CD4-positive, alpha-beta T cell treated with Interleukin-15 for 4 hours (primary cell): ENCODE data around the gene AIF1.

ENCODE experiments used
- DNase-seq: peaks from one replicate; pipeline ENCODE4 v3.0.0-alpha.2; 2020; ENCODE audit warnings: low spot score

Gene AIF1

DNA sequence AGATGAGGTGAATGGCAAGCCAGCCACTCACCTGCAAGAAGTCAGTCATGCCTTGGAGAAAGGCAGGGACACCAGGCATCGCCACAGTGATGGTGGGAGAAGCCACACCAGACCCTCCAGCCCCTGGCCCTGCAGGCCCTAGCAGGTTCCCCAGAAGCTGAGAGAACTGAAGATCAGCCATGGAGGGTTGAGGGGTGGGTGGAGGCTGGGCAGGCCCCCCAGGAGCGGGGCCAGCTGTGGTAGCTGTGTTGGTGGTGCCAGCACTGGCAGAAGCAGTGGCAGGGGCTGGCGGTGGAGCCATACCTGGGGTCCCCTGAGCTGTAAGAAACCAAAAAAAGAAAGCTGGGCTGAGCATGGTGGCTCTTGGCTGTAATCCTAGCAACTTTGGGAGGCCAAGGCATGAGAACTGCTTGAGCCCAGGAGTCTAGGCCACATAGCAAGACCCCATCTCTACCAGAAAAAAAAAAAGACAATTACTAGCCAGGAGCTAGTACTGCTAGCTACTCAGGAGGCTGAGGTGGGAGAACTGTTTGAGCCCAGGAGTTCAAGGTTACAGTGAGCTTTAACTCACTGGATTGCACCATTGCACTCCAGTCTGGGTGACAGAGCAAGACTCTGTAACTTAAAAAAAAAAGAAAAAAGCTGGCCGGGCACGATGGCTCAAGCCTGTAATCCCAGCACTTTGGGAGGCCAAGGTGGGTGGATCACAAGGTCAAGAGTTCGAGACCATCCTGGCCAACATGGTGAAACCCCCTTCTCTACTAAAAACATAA, 27.9 kb downstream of the AIF1 start:
- no peak for DNase-seq

GRCh38 chr6:31643818-31644454, 28.9 kb downstream of the AIF1 start:
- no peak for DNase-seq

- no peak for DNase-seq
These were observed 30.3 kb downstream of the AIF1 start for GRCh38 chr6:31645325-31645724.

GRCh38 chr6:31651602-31652191, 36.7 kb downstream of the AIF1 start:
- DNase-seq = no peak

- no peak for DNase-seq
These were observed 38.1 kb downstream of the AIF1 start for GRCh38 chr6:31652925-31653724.

- no peak for DNase-seq
These were observed 39.7 kb downstream of the AIF1 start for GRCh38 chr6:31654574-31655348.

DNA sequence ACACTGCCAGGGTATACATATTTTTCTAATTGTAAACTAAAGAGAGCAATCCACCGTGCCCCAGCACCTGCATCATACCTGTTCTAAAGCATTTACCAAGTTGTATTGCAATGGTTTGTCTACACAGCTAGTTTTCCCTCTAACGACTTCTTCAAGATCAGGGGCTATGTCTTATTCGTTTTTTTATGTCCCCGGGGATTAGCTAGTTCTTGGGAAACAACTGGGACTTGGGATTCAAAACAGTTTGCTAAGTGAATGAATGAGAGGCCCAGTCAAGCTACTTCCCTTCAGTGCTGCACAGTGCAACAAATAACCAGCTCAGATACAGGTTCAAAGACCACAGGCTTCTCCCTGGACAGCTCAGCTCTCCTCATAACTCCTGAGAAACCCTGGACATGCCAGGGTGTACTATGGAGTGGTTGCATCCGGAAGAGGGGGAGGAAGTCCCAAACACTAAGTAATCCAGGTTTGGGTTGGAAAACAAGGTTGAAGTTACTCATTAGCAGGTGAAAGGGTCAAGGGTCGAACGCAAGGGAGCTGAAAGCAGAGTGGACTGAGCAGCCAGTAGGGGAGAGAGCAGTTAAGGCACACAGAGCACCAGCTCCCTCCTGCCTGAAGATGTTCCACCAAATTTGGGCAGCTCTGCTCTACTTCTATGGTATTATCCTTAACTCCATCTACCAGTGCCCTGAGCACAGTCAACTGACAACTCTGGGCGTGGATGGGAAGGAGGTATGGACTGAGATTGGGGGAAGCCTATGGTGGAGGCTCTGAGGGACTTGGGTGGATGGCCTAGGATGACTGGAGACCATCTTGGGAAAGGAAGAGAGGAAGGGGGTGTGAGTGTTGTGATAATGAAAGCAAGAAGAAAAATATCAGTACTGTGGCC, 40.6 kb downstream of the AIF1 start, which contains the start of gene APOM:
APOM (plus strand) TSS at position 546 of the 889 bp plus-strand sequence; CDS start at position 619, 73 bp downstream.
- no peak for DNase-seq

GRCh38 chr6:31657406-31658157, 42.5 kb downstream of the AIF1 start:
- peak; percentile 25 for DNase-seq

GRCh38 chr6:31658158-31658688, 43.2 kb downstream of the AIF1 start:
- DNase-seq = no peak

DNA sequence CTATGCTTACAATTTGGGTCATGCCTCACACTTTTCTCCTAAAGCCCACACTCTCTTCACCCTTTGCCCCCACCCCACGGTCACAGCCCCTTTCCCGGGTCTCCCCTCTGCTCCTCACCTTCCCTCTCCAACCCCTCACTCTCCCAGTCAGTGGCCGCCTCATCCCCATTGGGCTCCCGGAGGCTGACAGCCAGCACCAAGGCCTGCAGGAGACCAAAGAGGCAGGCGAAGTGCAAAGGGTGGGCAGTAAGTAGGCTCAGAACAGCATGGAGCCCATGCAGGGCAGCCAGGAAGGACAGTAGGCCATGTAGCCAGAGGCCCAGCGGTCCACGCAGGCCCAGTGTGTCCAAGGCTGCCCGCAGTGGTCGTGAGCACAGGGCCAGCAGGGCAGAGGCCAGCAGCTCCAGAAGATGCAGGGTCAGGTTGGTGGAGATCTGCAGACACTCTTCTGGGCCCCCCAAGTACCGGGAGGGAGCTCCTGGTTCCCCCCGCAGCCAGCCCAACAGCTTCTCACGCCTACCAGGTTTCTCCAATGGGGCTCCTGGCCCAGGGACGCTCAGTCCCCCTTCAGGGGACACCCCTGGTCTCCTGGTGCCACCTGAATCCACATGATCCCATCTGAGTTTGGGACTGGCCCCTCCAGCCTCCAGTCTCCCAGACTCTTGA, 44.1 kb downstream of the AIF1 start:
- DNase-seq = no peak

DNA sequence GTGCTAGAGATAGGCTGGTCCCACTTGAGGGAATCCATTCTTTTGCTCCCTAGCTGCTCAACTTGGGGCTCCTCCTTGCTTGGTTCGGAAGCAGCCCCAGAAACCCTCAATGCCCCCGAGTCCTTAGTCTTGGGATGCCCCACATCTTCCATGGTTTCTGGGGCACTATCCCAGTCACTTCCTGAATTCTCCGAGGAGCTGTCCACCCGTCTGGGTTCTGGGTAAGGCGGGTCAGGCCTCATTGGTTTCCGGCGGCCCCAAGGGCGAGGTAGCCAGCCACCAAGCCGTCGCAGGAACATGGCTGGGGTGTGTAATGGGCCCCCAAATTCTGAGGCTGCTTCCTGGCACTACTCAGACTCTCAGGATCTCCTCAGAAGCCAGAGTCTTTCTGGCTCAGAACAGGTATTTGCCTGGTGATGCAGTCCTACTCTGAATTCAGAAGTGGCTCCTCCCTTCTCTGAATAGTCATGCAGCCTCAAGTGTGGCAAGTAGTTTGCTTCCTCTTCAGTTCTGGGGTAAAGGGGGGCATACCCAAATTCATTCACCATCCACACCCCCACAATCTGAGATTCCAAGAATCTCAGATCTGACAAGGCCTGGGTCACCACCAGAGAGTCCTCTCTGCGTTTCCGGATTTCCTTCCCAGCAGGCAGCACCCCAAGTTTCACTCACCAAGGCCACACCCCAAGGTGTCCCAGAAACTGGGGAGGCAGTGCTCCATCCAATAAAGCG, 44.8 kb downstream of the AIF1 start:
- DNase-seq = peak; percentile 70

DNA sequence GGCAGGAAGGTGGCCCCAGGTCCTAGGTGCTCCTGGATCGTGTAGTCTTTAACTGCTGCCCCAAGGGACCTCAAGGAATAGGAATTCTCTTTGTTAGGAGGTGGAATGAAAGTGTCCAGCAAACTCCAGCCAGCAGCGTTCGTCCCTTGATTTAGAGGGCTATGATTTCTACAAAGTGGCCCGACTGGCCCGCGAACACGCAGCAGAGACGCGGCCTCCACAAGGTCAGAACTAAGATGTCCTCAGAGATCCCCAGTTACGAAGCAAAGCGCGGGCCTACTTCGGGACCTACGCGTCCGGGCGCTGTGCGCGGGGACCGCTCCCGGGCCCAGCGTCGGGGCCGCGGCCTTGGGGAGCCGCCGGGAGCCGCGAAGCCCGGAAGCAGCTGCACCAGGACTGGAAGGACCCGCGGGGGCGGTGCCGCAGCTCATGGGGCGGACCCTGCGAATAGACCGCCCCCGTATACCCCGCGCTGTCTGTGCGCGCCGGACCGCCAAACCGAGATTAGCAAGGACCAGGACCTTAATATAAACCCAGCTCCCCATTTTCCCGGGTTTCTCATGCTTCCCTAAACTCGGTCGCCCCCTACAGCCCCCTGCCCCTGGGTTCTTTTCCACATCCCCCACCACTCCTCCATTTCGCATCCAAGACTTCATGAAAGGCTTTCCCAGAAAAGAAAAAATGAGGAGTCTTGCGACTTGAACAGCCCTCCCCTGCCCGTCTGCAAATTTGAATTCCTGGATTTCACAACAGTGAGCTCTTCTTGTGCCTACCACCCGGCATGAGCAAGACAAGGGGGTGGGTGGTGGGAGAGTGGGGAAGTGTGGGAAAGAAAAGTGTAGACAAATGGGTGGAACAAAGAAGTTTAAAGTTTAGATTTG, 45.6 kb downstream of the AIF1 start, which contains the start of gene C6orf47:
C6orf47 (minus strand) TSS at position 398 of the 881 bp plus-strand sequence. CDS start 831 bp downstream, outside the sequence.
- DNase-seq = peak; percentile 72

GRCh38 chr6:31661262-31662123, 46.5 kb downstream of the AIF1 start:
- DNase-seq = no peak

- DNase-seq = no peak
These were observed 47.2 kb downstream of the AIF1 start for GRCh38 chr6:31662124-31662723.

GRCh38 chr6:31663126-31663960, 48.3 kb downstream of the AIF1 start:
- no peak for DNase-seq
